ENCODE data around the gene CARS2.

- TF ChIP-seq, protein P1, sequence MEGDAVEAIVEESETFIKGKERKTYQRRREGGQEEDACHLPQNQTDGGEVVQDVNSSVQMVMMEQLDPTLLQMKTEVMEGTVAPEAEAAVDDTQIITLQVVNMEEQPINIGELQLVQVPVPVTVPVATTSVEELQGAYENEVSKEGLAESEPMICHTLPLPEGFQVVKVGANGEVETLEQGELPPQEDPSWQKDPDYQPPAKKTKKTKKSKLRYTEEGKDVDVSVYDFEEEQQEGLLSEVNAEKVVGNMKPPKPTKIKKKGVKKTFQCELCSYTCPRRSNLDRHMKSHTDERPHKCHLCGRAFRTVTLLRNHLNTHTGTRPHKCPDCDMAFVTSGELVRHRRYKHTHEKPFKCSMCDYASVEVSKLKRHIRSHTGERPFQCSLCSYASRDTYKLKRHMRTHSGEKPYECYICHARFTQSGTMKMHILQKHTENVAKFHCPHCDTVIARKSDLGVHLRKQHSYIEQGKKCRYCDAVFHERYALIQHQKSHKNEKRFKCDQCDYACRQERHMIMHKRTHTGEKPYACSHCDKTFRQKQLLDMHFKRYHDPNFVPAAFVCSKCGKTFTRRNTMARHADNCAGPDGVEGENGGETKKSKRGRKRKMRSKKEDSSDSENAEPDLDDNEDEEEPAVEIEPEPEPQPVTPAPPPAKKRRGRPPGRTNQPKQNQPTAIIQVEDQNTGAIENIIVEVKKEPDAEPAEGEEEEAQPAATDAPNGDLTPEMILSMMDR (IDR thresholded peaks at IDR 0.05) = no peak
- TF ChIP-seq ZFX (IDR thresholded peaks at IDR 0.05; ENCODE audit: borderline replicate concordance) = no peak
Measured at GRCh38 chr13:110624766-110625756, 80.9 kb downstream of the CARS2 start.

Measured in 22Rv1 (cell line).